ENCODE results near the gene CLCA4. TPM values are rescaled to one million over a fixed set of nuclear protein-coding genes. Genes with fewer than 3 reads are reported as not detected.

Gene CLCA4
- polyA plus RNA-seq, 3 donors = not detected

DNA sequence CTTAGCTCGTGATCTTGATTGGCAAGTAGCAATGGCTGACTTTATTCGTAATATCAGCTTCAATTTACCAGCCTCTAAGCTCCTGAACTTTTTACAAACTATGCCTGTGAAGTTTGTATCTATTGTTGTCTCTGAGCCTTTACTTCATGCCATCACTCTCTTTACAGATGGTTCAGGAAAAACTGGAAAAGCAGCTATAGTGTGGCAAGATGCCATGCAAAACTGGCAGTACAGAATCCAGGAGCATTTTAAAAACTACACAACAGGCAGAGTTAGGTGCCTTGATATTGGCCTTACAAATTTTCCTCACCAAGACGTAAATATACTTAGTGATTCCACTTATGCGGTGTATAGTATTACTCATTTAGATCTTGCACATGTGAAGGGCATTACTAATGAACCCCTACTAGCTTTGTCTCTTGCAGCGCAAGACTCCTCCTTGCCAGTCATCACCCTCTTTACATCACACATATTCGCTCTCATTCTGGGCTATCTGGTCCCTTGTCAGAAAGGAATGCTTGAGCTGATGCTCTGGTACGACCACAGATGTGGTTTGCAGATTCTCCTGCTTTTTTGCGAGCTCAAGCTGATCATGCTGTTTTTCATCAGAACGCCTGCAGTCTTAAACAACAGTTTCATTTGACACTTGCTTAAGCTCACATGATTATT lies 41.8 kb upstream of the CLCA4 start:
- no peak overlapping the region for H3K9ac ChIP-seq (ENCODE audit: insufficient read depth, low read length, poor library complexity, severe bottlenecking)
- H3K27me3 ChIP-seq (ENCODE audit: control insufficient read depth in 2 of 2, insufficient read depth in 2 of 2, low read length in 2 of 2) = no peaks in the 10 kb centered on the region
- DNase-seq = no peak
- H3K4me1 ChIP-seq (ENCODE audit: control insufficient read depth in 1 of 2, insufficient read depth in 2 of 2, low read length in 2 of 2) = peaks cover 12 to 14% of the 10 kb centered on the region in 2 donors
- Mint-ChIP-seq H3K4me1 (peaks cover 20% of the 10 kb centered on the region), H3K27me3 (ENCODE audit: low read depth in 3 of 3) (peaks cover 0 to 5% (median 3%) of the 10 kb centered on the region in 3 donors), H3K4me3 (no peak overlapping the region), H3K27ac (no peak overlapping the region), H3K9me3 (no peaks in the 10 kb centered on the region), H3K36me3 (no peaks in the 10 kb centered on the region)
- no peak overlapping the region for H3K4me2 ChIP-seq (replicated peaks; ENCODE audit: extremely low read depth, low read length, poor library complexity, severe bottlenecking)
- no peak overlapping the region for H3K4me3 ChIP-seq (replicated peaks in 1 of 3; ENCODE audit: low read depth in 2 of 3, low read length in 3 of 3)
- intact Hi-C loops (cut with micrococcal nuclease) = loop anchor here in 1 of 2 donors (10.0 kb wide), 1 partner anchor 120 kb away; no protein-coding TSS in a partner anchor
- no peak overlapping the region for H2AFZ ChIP-seq (ENCODE audit: insufficient read depth, low read depth, low read length, poor library complexity, severe bottlenecking)
- no peaks in the 10 kb centered on the region for H4K20me1 ChIP-seq (ENCODE audit: insufficient read depth, low read length)
- 93% methylated on average over 6 of the region's 9 CpGs for WGBS (ENCODE audit: insufficient coverage)
- no peaks in the 10 kb centered on the region for H3K9me3 ChIP-seq (replicated peaks in 1 of 2; ENCODE audit: control insufficient read depth in 1 of 2, insufficient read depth in 1 of 2, low read length in 2 of 2)
- TF ChIP-seq, protein P1, sequence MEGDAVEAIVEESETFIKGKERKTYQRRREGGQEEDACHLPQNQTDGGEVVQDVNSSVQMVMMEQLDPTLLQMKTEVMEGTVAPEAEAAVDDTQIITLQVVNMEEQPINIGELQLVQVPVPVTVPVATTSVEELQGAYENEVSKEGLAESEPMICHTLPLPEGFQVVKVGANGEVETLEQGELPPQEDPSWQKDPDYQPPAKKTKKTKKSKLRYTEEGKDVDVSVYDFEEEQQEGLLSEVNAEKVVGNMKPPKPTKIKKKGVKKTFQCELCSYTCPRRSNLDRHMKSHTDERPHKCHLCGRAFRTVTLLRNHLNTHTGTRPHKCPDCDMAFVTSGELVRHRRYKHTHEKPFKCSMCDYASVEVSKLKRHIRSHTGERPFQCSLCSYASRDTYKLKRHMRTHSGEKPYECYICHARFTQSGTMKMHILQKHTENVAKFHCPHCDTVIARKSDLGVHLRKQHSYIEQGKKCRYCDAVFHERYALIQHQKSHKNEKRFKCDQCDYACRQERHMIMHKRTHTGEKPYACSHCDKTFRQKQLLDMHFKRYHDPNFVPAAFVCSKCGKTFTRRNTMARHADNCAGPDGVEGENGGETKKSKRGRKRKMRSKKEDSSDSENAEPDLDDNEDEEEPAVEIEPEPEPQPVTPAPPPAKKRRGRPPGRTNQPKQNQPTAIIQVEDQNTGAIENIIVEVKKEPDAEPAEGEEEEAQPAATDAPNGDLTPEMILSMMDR (IDR thresholded peaks at IDR 0.05) = no peak
- H3K27ac ChIP-seq (ENCODE audit: low read depth in 1 of 2, low read length in 2 of 2) = no peak overlapping the region
- H3K36me3 ChIP-seq (replicated peaks in 1 of 2; ENCODE audit: control insufficient read depth in 1 of 2, insufficient read depth in 2 of 2, low read length in 2 of 2) = no peaks in the 10 kb centered on the region
- H3K79me2 ChIP-seq (ENCODE audit: insufficient read depth, low read length) = no peaks in the 10 kb centered on the region

- WGBS (ENCODE audit: insufficient coverage) = 90% methylated on average over 3 of the region's 4 CpGs
- Histone ChIP-seq H3K36me3 (replicated peaks in 1 of 2; ENCODE audit: control insufficient read depth in 1 of 2, insufficient read depth in 2 of 2, low read length in 2 of 2) (no peaks in the 10 kb centered on the region), H3K4me1 (ENCODE audit: control insufficient read depth in 1 of 2, insufficient read depth in 2 of 2, low read length in 2 of 2) (peaks cover 12 to 14% of the 10 kb centered on the region in 2 donors), H2AFZ (ENCODE audit: insufficient read depth, low read depth, low read length, poor library complexity, severe bottlenecking) (no peak overlapping the region), H3K9me3 (replicated peaks in 1 of 2; ENCODE audit: control insufficient read depth in 1 of 2, insufficient read depth in 1 of 2, low read length in 2 of 2) (no peaks in the 10 kb centered on the region), H3K9ac (ENCODE audit: insufficient read depth, low read length, poor library complexity, severe bottlenecking) (no peak overlapping the region), H3K27ac (ENCODE audit: low read depth in 1 of 2, low read length in 2 of 2) (no peak overlapping the region), H3K4me3 (replicated peaks in 1 of 3; ENCODE audit: low read depth in 2 of 3, low read length in 3 of 3) (no peak overlapping the region), H3K79me2 (ENCODE audit: insufficient read depth, low read length) (no peaks in the 10 kb centered on the region), H3K27me3 (ENCODE audit: control insufficient read depth in 2 of 2, insufficient read depth in 2 of 2, low read length in 2 of 2) (no peaks in the 10 kb centered on the region), H3K4me2 (replicated peaks; ENCODE audit: extremely low read depth, low read length, poor library complexity, severe bottlenecking) (no peak overlapping the region), H4K20me1 (ENCODE audit: insufficient read depth, low read length) (no peaks in the 10 kb centered on the region)
- peaks cover 20% of the 10 kb centered on the region for H3K4me1 Mint-ChIP-seq
- H3K27ac Mint-ChIP-seq = no peak overlapping the region
- intact Hi-C loops (cut with micrococcal nuclease) = loop anchor here in 1 of 2 donors (10.0 kb wide), 1 partner anchor 121 kb away; no protein-coding TSS in a partner anchor
- H3K9me3 Mint-ChIP-seq = no peaks in the 10 kb centered on the region
- H3K4me3 Mint-ChIP-seq = no peak overlapping the region
- no peak for DNase-seq
- H3K27me3 Mint-ChIP-seq (ENCODE audit: low read depth in 3 of 3) = peaks cover 0 to 5% (median 3%) of the 10 kb centered on the region in 3 donors
- TF ChIP-seq, protein P1 (IDR thresholded peaks at IDR 0.05) = no peak
- no peaks in the 10 kb centered on the region for H3K36me3 Mint-ChIP-seq
Observed at GRCh38 chr1:86505564-86505902, 41.3 kb upstream of the CLCA4 start.
